HPDE6-E6E7 (cell line): ENCODE data around the gene REEP1.
"Not testable (repeated sequence)": the region's sequence is repeated elsewhere in the genome, so short reads cannot be mapped to it uniquely, and the experiment has no call there.

Experiments
- DNase-seq: peaks from one replicate; pipeline ENCODE4 v3.0.0; 2011; ENCODE audit warnings: missing footprints; ENCODE audit errors: extremely low spot score

The REEP1 gene

GRCh38 chr2:86283411-86284030 is 53.9 kb downstream of the REEP1 start:
- no peak for DNase-seq

- DNase-seq, result no peak
These were observed 56.2 kb downstream of the REEP1 start for GRCh38 chr2:86281066-86281700.

GRCh38 chr2:86280191-86280667 is 57.2 kb downstream of the REEP1 start:
- DNase-seq, result no peak

GRCh38 chr2:86275962-86276361 is 61.5 kb downstream of the REEP1 start:
- DNase-seq, result no peak

GRCh38 chr2:86275384-86275799 is 62.0 kb downstream of the REEP1 start:
- no peak for DNase-seq

- DNase-seq, result no peak
These were observed 62.5 kb downstream of the REEP1 start for GRCh38 chr2:86274918-86275275.

GRCh38 chr2:86274265-86274917 is 63.0 kb downstream of the REEP1 start:
- DNase-seq, result peak; percentile 54

GRCh38 chr2:86272111-86272510 is 65.3 kb downstream of the REEP1 start:
- DNase-seq, result no peak

GRCh38 chr2:86271248-86271647 is 66.2 kb downstream of the REEP1 start:
- no peak for DNase-seq

- no peak for DNase-seq
These were observed 73.5 kb downstream of the REEP1 start for GRCh38 chr2:86263956-86264355.

- DNase-seq, result no peak
These were observed 76.4 kb downstream of the REEP1 start for GRCh38 chr2:86260978-86261377.

GRCh38 chr2:86258106-86258505 is 79.3 kb downstream of the REEP1 start:
- no peak for DNase-seq

GRCh38 chr2:86256982-86257381 is 80.4 kb downstream of the REEP1 start:
- DNase-seq, result peak; percentile 20

- DNase-seq, result no peak
These were observed 81.1 kb downstream of the REEP1 start for GRCh38 chr2:86256300-86256699.

GRCh38 chr2:86254576-86255538 is 82.6 kb downstream of the REEP1 start:
- DNase-seq, result no peak

GRCh38 chr2:86253424-86253823 is 84.0 kb downstream of the REEP1 start:
- DNase-seq, result no peak

- DNase-seq, result no peak
These were observed 85.6 kb downstream of the REEP1 start for GRCh38 chr2:86251840-86252266.

- DNase-seq, result no peak
These were observed 87.6 kb downstream of the REEP1 start for GRCh38 chr2:86249579-86250391.

GRCh38 chr2:86249176-86249575 is 88.2 kb downstream of the REEP1 start:
- DNase-seq, result no peak

- DNase-seq, result not testable (repeated sequence)
These were observed 92.2 kb downstream of the REEP1 start for GRCh38 chr2:86245222-86245621.

- DNase-seq, result not testable (repeated sequence)
These were observed 92.6 kb downstream of the REEP1 start for GRCh38 chr2:86244781-86245180.
